Nucleus accumbens (tissue), 56 donors: ENCODE measurements around the gene RIMKLB.
"Not testable (repeated sequence)": the region's sequence is repeated elsewhere in the genome, so short reads cannot be mapped to it uniquely, and the experiment has no call there.

Source experiments
- DNase-seq, 56 donors: peaks; one replicate each; lab custom pipeline; 2025; lab: John Stamatoyannopoulos, UW

RIMKLB gene

DNA sequence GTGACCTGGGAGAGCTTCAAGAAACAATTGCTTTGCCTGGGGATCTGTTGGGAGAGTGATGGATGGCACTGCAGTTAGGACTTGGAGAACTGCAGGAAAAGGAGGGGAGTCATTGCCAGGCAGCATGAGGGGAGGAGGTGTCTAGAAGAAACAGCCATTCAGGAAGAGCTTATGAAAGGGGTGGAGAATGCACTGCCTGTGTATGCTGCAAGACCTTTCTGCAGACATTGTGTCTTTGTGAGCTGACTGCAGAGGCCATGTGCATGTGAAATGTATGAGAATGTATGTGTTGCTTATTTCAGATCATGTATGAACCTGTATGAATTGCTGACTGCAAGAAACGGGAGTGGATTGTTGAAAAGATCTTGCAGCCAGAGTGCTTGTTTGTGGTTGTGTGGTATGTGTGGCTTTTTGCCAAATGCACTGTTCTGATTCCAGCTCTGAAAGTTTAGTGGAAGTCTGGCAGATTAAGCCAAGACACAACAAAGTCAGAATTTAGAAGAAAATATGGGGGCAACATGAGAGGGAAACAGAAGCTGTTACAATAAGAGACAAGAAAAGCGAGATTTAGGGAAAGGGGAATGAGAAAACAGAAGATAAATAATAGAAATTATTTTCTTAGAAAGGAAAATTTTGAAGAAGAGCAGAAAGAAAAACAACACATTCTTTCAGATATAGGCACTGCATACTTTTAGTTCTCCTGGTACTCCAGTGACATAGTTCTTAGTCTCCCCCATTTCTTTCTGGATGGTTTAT is 9.8 kb upstream of the RIMKLB start:
- peak in 40 of 56 donors; percentile 9 to 79 (median 39) for DNase-seq

DNA sequence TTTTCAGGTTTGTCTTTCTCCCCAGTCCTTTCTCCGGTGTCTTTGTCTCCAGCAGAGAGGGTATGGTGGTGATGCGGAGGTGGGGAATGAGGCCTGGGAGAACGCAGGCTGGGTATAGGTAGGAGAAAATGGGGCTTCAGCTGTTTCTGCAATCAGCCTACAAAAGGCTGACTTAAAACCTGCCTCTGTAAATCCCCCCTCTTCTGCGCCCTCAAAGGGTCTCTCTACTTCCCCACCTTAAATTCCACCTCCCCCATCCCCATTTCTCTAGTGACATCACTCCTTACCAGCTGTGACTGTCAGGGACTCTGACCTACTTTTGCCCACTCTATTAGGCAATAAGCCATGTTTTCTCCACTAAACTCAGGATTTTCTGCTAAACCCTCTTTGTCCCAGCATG is 8.1 kb upstream of the RIMKLB start:
- no peak for DNase-seq

DNA sequence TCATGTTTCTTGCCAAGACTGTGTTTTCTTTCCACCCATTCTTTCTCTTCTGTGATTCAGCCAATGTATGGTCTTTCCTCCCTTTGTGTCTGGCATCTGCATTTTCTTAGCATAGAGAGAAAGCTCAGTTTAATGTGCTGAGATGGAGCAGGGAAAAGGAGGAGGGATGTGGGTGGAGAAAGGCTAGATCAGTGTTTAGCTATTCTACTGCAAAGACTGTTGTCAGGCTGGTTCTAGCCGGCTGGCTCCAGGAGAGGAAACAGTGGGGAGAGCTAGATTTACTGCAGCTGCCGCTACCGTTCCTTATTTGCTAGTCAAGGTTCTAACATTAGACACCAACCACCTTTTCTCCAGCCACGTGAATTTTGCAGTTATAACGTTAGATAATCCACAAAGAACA is 5.2 kb upstream of the RIMKLB start:
- DNase-seq, result peak in 44 of 56 donors; percentile 5 to 84 (median 52)

DNA sequence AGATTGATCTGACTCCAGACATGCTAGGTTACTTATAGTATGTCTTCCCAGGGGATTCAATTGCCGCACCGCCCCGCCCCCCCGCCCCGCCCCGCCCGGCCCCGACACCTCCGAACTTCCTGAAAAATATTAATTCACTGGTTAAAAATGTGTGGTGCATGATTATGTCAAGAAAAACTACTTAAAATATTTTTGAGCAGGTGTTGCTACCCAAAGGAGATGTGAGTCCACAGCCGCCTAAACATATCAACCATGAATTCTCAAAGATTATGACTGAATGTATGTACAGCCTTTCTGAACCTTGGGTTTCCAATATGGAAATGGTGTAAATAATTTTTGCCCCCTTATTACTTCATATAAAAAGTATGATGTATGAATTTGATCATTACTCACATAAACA is 2.7 kb upstream of the RIMKLB start:
- DNase-seq, result no peak

DNA sequence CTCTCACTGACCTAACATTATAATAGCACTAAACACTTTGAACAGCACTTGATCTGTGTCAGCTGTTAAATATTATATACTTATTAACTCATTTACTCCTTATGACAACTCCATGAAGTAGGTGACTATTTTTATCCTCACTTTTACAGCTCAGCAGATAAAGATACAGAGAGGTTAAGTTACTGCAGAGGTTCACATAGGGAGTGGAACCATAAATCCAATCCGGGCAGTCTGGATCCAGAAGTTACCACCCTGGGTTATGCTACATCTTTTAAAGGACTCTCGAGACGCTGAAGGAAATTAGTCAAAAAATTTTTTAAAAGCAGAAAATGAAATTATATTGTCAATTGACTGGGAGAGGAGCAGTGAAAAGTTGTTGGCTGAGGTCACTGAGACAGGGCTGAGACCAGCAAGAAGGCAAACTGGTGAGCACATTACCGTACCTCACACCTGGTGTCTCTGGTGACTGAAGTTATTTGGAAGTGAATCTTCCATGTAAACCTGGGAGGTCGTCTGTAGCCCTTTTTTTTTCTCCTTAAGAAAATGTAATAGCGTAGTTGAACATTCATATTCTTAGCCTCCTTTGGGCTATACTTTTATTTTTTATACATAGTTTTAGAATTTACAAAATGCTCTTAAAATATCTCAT is 1.2 kb upstream of the RIMKLB start:
- no peak for DNase-seq

DNA sequence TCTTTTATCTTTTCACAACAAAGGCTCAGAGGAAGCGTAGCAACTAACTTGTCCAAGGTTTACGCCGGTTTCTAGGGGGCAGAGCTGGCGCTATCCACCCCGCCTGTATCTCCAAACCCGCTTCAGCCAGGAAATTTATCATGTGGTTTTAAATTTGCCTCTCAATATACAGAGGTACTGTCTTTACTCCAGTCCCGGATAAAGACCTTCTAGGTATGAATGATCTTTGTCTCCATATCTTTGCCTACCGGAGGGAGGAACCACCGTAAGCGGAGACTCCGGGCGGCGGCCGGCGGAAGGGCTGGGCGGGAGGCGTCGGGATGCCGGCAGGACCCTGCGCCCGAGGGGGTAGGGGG is 693 bp upstream of the RIMKLB start:
- peak in 7 of 56 donors; percentile 32 to 68 (median 46) for DNase-seq

DNA sequence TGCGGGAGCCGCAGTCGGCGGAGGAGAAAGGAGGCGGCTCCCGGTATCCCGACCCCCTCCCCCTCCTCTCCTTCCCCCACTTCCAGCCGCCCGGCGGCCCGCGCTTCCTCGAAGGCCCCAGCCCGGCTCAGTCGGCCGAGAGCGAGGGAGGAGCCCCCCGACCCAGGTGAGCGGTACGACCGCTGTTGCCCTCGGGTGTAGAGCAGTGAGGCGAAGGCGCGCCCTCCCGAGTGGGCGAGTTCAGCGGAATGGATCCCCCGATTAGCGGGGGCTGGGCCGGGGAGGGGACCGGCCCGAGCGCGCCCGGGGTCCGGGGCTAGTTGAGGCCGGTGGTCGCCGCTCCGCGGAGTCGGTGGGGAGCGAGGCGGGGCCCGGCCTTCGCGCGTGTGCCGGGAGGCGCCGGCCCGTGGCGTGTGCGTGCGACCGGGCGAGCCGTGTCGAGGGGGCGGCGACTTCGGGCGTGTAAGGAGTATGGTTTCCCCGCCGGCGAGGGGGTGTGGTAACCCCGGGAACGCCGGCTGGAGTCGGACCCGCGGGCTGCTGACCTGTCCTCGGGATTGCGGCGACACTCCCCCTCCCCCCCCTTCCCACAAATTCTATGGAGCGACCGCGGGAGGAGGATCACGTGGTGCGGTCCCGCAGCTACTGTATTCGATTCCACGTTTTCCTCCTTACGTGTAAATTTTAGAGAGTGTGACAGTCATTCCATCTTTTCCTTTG is 501 bp downstream of the RIMKLB start:
- DNase-seq, result peak in 40 of 56 donors; percentile 10 to 72 (median 40)

DNA sequence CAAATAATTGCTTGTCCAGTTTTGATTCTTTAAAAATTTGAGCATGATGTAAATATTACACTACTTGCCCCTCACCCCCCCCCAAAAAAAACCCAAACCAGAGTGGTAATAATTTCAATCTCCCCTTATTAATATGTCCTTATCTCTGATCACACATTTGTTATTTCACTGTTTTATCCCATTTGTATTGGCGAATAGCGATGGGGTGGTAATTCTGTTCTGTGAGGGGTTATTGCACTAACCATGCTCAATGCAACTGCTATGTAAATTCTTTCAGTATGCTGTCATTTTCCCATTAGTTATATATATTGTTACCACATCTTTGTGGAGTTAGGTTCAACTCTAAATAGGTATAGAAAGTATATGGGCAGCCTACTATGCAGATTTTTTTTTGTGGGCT is 1.1 kb downstream of the RIMKLB start:
- no peak for DNase-seq

DNA sequence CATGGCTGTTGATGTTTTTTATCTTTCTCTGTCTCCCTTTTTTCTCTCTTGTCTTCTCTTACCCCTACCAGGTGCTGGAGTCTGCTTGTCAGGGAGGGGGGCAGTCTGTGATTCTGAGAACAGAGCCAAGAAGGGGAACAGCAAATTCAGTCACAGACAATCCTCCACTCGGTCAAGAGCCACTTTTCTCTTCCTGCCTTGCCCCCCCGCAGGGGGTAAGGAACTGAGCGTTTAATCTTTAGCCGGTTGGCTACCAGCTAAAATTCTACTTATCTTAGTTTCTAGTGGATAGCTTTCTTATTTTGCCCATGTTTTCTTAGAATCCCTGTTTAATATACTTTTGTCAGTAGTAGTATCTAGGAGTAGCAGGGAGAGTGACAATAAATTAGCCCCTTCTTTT is 1.9 kb downstream of the RIMKLB start:
- peak in 2 of 56 donors; percentile 6 for DNase-seq

DNA sequence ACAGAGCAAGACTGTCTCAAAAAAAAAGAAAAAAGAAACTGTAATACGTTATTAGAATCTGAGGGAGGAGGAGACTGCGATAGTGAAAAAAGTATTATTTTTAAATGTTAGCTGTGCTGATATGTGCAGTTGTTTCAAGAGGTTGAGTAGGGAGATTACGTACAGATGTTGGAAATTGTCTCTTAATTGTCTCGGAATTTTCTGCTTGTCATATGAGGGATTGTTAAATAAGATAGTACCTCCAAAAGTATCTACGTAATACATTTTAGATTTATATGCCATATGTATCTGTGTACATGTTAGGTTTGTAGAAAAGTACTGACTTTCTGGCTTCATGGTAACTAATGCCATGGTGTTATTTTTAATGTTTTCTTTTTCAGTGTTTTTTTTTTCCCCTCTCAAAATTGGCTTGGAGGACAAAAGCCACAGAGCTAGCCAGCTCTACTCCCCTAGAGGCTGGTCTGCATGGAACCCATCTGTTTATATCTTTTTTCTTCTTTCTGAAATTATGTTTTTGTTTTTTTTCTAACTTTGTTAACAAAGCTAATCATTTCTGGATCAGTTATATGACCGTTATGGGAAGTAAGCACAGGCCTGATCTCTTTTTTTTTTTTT is 3.4 kb downstream of the RIMKLB start:
- no peak for DNase-seq

DNA sequence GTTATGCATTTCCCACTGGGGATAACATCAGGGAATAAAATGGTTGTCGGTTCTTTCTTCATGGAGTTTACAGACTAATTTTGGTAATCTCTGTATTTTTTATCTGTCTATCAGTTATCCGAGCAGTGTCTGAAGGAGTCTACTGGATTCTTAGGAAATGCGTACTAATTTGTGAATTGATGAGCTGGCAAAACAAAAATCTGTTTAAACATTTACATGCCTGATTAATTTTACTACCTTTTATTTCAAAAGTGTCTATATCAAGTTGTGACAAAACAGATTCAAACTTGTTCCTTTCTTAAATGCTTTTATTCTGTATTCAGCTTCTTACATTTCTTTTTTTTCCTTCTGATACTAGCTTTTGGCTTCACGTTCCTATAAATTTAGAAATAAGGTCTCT is 4.4 kb downstream of the RIMKLB start:
- no peak for DNase-seq

DNA sequence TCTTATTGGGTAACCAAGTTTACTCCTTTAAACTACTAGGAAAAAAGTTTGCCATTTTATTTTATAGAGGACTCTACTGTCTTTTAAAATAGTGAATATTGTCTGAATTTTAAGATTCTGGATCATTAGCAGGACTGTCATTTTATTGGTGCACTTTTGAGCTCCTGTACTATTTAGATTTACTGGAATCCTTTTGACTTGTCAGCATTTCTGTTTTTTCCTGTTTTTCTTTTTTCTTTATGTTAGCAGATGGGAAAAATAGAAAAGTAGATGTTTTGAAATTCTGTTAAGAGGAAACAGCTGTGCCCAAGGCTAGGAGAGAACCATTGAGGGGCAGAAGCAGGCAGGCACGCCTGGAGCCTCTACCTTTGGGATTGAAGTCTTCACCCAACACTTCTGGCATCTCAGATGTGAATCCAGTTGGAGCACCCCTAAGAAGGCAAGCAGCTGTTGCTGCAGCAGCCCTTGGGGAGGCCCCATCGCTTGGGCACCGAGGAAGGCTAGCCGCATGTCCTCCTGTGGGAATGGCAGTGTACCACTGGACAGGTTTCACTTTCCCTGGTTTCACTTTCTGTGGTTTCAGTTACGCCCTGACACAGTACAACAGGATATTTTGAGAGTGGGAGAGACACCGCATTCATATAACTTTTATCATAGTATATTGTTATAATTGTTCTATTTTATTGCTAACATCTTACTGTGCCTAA is 11.5 kb downstream of the RIMKLB start:
- peak in 1 of 56 donors; percentile 23 for DNase-seq

DNA sequence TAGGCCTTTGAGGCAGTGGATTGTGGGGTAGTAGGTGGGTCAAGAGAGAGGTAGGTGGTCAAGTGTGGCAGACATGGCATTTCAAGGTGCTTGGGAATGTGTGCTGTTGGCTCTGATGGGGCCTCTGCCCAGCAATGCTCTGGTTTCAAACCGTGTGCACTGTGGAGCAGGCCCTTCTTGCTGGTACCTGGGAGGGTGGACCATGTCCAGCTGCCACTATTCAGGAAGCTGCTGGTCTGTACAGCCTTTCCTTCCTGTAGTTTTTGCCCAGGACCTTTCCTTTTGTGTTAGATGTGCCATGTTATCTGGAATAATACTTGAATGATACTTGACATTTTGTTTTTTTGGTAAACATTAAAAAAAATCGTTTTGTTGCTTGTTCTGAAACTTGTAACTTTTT is 14.8 kb downstream of the RIMKLB start:
- DNase-seq, result no peak

DNA sequence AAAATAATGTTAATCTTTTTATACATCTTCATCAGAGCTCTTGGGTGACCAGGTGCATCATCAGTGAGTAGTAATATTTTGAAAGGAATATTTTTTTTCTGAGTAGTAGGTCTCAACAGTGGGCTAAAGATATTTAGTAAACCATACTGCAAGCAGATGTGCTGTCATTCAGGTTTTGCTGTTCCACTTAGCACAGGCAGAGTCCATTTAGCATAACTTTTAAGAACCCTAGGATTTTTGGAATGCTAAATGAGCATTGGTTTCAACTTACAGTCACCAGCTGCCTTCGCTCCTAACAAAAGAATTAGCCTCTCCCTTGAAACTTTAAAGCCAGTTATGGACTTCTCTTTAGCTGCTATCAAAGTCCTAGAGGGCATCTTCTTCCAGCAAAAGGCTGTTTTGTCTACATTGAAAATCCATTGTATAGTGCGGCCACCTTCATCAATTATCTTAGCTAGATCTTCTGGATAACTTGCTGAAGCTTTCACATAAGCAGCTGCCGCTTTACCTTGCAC is 24.6 kb downstream of the RIMKLB start:
- no peak for DNase-seq

DNA sequence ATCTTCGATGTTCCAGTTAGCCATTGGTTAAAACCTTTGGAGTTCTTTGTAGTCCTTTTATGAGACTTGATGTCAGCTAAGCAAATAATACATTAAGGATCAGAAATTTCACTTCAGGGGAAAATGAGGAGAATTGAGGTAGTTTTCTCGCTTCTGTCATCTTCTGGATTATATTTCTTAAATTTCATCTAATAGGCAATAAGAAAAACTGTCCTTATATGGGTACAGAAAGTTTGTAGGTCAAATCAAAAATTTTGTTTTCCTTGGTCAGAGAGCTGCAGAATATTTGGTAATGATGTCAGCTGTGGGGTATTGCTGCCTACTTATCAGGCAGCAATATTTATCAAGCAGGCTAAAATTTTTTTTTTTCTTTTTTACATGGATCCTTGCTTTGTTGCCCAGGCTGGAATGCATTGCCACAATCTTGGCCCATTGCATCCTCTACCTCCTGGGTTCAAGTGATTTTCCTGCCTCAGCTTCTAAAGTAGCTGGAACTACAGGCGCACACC is 37.1 kb downstream of the RIMKLB start:
- no peak for DNase-seq

DNA sequence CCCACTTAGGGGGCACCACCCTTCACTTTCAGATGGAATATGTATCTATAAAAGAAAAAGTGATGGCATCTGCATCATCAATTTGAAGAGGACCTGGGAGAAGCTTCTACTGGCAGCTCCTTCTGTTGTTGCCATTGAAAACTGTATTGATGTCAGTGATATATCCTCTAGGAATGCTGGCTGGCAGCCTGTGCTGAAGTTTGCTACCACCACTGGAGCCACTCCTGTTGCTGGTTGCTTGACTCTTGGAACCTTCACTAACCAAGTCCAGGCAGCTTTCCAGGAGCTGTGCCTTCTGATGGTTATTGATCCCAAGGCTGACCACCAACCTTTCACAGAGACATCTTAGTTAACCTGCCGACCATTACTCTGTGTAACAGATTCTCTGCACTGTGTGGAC is 44.7 kb downstream of the RIMKLB start:
- DNase-seq, result no peak

DNA sequence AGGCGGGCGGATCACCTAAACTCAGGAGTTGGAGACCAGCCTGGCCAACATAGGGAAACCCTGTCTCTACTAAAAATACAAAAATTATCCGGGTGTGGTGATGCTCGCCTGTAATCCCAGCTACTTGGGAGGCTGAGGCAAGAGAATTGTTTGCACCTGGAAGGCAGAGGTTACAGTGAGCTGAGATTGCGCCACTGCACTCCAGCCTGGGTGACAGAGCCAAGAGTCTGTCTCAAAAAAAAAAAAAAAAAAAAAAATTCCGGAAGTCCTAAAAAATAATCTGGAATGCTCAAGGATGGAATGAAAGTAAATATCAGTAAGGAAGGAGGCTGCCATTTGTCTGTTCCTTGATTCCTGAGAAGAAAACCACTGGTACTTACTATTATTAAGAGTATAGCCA is 45.3 kb downstream of the RIMKLB start:
- DNase-seq, result not testable (repeated sequence)

DNA sequence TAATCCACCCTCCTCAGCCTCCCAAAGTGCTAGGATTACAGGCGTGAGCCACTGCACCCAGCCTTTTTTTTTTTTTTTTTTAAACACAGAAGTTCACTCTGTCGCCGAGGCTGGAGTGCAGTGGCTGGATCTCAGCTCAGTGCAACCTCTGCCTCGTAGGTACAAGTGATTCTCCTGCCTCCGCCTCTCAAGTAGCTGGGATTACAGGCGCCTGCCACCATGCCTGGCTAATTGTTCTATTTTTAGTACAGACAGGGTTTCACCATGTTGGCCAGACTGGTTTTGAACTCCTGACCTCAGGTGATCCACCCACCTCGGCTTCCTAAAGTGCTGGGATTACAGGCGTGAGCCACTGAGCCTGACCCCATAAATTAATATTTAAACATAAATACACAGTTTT is 47.8 kb downstream of the RIMKLB start:
- not testable (repeated sequence) for DNase-seq

DNA sequence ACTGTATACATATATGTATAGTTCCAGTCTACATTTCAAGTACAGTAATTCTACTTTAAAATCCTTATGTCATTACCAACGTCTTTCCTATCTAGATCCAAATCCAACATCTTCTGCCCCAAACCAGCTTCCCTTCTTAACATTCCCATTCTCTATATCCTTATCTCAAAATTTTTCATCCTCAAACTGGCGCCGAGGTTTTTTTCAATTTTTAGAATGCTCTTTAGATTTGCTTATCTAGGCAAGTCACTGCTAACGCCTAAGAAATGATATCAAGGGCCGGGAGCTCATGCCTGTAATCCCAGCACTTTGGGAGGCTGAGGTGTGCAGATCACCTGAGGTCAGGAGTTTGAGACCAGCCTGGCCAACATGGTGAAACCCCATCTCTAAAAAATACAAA is 48.3 kb downstream of the RIMKLB start:
- no peak for DNase-seq

DNA sequence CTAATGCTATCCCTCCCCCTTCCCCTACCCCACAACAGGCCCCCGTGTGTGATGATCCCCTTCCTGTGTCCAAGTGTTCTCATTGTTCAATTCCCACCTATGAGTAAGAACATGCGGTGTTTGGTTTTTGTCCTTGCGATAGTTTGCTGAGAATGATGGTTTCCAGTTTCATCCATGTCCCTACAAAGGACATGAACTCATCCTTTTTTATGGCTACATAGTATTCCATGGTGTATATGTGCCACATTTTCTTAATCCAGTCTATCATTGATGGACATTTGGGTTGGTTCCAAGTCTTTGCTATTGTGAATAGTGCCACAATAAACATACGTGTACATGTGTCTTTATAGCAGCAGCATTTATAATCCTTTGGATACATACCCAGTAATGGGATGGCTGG is 62.3 kb downstream of the RIMKLB start:
- DNase-seq, result not testable (repeated sequence)
